ENCODE results near the gene ATP13A3. TPM values are rescaled to one million over a fixed set of nuclear protein-coding genes. Genes with fewer than 3 reads are reported as not detected.

The ATP13A3 gene
- total and polyA plus RNA-seq, 9 of the 15 experiments (the other 6 are each of a cell fraction or from before 2014, with no cell fraction given): 16.6 to 135 (median 86.6) TPM

DNA sequence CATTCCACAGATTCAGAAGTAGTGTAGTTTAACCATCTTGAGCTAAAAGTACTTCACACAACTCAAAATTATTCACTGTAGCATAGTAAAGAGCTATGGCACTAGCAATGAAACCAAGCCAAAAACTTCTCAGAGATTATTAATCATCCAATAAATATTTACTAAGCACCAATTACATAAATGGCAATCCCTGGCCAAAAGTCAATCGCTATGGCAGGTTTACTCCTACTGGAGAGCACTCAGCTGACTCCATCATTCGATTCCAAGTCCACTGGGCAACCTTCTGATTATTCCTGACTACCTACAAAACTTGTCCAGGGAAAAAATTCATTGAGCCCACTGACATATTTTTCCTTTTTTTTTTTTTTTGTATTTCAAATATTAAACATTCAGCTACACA, 23.9 kb downstream of the ATP13A3 start:
- Histone ChIP-seq H3K27ac (ENCODE audit: extremely low read depth, low read depth, low read length) (no peak overlapping the region), H3K9me1 (ENCODE audit: control insufficient read depth, insufficient read depth, low read length) (no peaks in the 10 kb centered on the region), H3K4me1 (replicated peaks in 1 of 2; ENCODE audit: control insufficient read depth in 2 of 2, insufficient read depth in 2 of 2, low read length in 2 of 2) (no peaks in the 10 kb centered on the region), H4K20me1 (replicated peaks; ENCODE audit: control insufficient read depth, insufficient read depth, low read length) (no peaks in the 10 kb centered on the region), H3K27me3 (ENCODE audit: control insufficient read depth in 2 of 2, insufficient read depth in 2 of 2, low read length in 2 of 2) (no peaks in the 10 kb centered on the region), H3K4me3 (no peak overlapping the region), H3K9me3 (replicated peaks; ENCODE audit: control insufficient read depth, insufficient read depth, low read depth, low read length) (no peaks in the 10 kb centered on the region), H3K36me3 (ENCODE audit: control insufficient read depth, insufficient read depth, low read length) (peaks cover 43% of the 10 kb centered on the region), H2AFZ (ENCODE audit: low read depth, low read length) (no peak overlapping the region), H3K9ac (ENCODE audit: insufficient read depth in 1 of 2, low read depth in 2 of 2, low read length in 2 of 2) (no peak overlapping the region), H3K79me2 (ENCODE audit: control insufficient read depth, insufficient read depth, low read length) (peaks cover 65% of the 10 kb centered on the region), H3K4me2 (ENCODE audit: insufficient read depth, low read length) (no peak overlapping the region)
- ATAC-seq (no peak), FAIRE-seq (no peak), DNase-seq (ENCODE audit: extremely low read depth in 1 of 4, low spot score in 3 of 4) (no peak)
- no TSS peak for BruUV-seq (replicated peaks)
- intact Hi-C loops (cut with micrococcal nuclease): no loop called here
- in situ Hi-C loops (cut with MboI): no loop called here
- 100% methylated on average over 2 of the region's 2 CpGs for WGBS (ENCODE audit: insufficient coverage, low coverage, missing lambda C conversion rate)
- ChIA-PET POLR2A (no interaction called here), CTCF (ENCODE audit: low intra/inter-chr PET ratio) (no interaction called here)
- TF ChIP-seq BMI1 (IDR thresholded peaks at IDR 0.05; ENCODE audit: low read length) (no peak), SP1 (CRISPR knock-in tag; IDR thresholded peaks at IDR 0.05) (no peak), DNMT1 (IDR thresholded peaks at IDR 0.05) (no peak), ZNF830 (CRISPR knock-in tag; IDR thresholded peaks at IDR 0.05) (no peak)
- TF ChIP-seq, protein P1, sequence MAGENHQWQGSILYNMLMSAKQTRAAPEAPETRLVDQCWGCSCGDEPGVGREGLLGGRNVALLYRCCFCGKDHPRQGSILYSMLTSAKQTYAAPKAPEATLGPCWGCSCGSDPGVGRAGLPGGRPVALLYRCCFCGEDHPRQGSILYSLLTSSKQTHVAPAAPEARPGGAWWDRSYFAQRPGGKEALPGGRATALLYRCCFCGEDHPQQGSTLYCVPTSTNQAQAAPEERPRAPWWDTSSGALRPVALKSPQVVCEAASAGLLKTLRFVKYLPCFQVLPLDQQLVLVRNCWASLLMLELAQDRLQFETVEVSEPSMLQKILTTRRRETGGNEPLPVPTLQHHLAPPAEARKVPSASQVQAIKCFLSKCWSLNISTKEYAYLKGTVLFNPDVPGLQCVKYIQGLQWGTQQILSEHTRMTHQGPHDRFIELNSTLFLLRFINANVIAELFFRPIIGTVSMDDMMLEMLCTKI (IDR thresholded peaks at IDR 0.05; ENCODE audit: partially characterized antibody): no peak
- TF ChIP-seq, protein P2, sequence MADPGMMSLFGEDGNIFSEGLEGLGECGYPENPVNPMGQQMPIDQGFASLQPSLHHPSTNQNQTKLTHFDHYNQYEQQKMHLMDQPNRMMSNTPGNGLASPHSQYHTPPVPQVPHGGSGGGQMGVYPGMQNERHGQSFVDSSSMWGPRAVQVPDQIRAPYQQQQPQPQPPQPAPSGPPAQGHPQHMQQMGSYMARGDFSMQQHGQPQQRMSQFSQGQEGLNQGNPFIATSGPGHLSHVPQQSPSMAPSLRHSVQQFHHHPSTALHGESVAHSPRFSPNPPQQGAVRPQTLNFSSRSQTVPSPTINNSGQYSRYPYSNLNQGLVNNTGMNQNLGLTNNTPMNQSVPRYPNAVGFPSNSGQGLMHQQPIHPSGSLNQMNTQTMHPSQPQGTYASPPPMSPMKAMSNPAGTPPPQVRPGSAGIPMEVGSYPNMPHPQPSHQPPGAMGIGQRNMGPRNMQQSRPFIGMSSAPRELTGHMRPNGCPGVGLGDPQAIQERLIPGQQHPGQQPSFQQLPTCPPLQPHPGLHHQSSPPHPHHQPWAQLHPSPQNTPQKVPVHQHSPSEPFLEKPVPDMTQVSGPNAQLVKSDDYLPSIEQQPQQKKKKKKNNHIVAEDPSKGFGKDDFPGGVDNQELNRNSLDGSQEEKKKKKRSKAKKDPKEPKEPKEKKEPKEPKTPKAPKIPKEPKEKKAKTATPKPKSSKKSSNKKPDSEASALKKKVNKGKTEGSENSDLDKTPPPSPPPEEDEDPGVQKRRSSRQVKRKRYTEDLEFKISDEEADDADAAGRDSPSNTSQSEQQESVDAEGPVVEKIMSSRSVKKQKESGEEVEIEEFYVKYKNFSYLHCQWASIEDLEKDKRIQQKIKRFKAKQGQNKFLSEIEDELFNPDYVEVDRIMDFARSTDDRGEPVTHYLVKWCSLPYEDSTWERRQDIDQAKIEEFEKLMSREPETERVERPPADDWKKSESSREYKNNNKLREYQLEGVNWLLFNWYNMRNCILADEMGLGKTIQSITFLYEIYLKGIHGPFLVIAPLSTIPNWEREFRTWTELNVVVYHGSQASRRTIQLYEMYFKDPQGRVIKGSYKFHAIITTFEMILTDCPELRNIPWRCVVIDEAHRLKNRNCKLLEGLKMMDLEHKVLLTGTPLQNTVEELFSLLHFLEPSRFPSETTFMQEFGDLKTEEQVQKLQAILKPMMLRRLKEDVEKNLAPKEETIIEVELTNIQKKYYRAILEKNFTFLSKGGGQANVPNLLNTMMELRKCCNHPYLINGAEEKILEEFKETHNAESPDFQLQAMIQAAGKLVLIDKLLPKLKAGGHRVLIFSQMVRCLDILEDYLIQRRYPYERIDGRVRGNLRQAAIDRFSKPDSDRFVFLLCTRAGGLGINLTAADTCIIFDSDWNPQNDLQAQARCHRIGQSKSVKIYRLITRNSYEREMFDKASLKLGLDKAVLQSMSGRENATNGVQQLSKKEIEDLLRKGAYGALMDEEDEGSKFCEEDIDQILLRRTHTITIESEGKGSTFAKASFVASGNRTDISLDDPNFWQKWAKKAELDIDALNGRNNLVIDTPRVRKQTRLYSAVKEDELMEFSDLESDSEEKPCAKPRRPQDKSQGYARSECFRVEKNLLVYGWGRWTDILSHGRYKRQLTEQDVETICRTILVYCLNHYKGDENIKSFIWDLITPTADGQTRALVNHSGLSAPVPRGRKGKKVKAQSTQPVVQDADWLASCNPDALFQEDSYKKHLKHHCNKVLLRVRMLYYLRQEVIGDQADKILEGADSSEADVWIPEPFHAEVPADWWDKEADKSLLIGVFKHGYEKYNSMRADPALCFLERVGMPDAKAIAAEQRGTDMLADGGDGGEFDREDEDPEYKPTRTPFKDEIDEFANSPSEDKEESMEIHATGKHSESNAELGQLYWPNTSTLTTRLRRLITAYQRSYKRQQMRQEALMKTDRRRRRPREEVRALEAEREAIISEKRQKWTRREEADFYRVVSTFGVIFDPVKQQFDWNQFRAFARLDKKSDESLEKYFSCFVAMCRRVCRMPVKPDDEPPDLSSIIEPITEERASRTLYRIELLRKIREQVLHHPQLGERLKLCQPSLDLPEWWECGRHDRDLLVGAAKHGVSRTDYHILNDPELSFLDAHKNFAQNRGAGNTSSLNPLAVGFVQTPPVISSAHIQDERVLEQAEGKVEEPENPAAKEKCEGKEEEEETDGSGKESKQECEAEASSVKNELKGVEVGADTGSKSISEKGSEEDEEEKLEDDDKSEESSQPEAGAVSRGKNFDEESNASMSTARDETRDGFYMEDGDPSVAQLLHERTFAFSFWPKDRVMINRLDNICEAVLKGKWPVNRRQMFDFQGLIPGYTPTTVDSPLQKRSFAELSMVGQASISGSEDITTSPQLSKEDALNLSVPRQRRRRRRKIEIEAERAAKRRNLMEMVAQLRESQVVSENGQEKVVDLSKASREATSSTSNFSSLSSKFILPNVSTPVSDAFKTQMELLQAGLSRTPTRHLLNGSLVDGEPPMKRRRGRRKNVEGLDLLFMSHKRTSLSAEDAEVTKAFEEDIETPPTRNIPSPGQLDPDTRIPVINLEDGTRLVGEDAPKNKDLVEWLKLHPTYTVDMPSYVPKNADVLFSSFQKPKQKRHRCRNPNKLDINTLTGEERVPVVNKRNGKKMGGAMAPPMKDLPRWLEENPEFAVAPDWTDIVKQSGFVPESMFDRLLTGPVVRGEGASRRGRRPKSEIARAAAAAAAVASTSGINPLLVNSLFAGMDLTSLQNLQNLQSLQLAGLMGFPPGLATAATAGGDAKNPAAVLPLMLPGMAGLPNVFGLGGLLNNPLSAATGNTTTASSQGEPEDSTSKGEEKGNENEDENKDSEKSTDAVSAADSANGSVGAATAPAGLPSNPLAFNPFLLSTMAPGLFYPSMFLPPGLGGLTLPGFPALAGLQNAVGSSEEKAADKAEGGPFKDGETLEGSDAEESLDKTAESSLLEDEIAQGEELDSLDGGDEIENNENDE (IDR thresholded peaks at IDR 0.05; ENCODE audit: low read depth, low read length): no peak
